ENCODE measurements around the gene CALN1.

- no peak for TF ChIP-seq CTCF (IDR thresholded peaks at IDR 0.05; ENCODE audit: poor library complexity)
- TF ChIP-seq EZH2phosphoT487 (IDR thresholded peaks at IDR 0.05; ENCODE audit: low read depth, severe bottlenecking, unreplicated experiment): no peak
- TF ChIP-seq EZH2 (IDR thresholded peaks at IDR 0.05; ENCODE audit: borderline replicate concordance): no peak
These were observed 157.7 kb downstream of the CALN1 start for GRCh38 chr7:72254455-72254854.
